Right forelimb (tissue), 1 donor: ENCODE results near the gene CAMSAP1.

Experiments used
- DNase-seq: peaks from one replicate; pipeline ENCODE4 v3.0.0-alpha.2; 2018

CAMSAP1 gene

DNA sequence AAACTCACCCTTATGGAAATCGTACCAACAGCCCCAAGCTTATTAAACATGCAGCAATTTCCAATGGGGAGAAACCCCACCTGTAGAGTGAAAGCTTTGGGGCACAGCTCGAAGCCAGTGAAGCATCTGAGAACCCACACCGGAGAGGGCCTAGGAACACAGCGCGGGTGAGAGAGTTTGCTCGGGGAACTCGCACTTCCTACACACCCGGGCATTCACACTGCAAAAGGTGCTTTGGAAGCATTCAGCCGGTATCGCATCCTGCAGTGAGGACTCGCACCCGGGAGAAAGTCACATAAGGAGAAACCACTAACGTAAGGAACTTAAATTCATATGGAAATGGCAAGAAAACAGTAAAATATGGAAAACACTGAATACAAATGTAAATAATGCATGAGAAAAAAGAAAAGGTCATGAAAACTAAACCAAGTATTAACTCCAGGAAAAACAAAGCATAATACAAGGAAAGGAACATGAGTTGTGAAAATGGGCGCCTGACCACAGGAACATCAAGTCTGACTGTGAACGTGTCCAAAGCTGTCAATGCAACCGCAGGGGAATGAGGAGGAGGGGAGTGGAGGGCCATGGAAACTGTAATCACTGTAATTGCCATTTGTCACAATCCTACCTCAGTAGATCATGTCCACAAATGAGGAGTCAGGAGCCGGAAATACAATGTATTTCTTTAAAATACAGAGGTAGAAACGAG, 28.7 kb downstream of the CAMSAP1 start:
- DNase-seq, result no peak

GRCh38 chr9:135877791-135878527, 29.4 kb downstream of the CAMSAP1 start:
- no peak for DNase-seq

DNA sequence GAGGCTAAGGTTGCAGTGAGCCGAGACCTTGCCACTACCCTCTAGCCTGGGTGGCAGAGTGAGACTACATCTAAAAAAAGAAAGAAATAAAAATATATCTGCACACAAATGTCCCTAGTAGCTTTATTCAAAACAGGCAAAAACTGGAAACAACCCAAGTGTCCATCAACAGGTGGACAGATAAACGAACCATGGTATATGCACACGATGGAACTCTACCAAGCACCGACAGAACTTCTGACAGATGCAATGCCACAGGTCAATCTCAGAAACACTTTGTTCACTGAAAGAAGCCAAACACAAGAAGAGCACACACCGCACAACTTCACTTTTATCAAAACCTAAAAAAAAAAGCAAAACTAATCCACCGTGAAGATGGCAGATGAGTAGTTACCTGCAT, 30.4 kb downstream of the CAMSAP1 start:
- DNase-seq, result no peak

GRCh38 chr9:135874859-135875258, 32.5 kb downstream of the CAMSAP1 start:
- DNase-seq, result no peak

GRCh38 chr9:135869909-135870308, 37.4 kb downstream of the CAMSAP1 start:
- no peak for DNase-seq

DNA sequence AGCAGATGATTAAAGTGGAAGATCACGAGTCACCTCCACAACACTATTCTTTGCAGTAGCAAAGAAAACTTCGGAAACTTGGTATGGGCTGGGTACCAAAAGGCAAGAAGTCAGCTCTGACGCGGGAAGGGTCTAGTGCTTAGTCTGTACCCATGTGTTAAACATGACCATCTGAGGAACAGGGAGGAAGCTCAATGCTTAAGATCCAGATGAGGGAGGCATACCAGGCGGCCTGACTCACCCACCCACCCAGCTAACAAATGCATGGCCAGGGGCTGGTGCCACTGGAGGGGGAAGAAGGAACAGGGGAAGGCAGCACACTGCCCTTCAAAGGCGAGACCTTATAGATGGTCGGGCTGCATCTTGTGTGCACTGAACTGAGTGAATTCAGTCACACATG, 41.8 kb downstream of the CAMSAP1 start:
- DNase-seq, result no peak

GRCh38 chr9:135864447-135865049, 42.8 kb downstream of the CAMSAP1 start:
- peak; percentile 77 for DNase-seq

DNA sequence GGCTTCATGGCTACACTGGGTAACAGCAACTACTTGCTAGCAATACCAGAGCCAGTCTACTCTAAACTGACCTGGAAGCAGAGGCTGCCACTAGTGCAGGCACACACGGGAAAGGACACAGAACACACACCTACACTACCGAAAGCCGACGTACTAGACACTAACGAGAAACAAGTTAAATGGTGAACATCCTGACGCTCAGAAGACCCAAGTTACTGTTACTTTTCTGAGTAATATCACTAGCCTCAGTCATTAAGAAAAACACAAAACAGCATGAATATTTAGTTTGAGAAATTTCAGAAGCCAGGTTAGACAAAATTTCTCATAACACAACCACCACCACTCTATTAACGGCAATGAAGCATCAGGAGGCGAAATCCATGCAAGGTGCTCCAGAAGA, 44.5 kb downstream of the CAMSAP1 start:
- no peak for DNase-seq

- no peak for DNase-seq
Observed at GRCh38 chr9:135858491-135859185, 48.7 kb downstream of the CAMSAP1 start.

DNA sequence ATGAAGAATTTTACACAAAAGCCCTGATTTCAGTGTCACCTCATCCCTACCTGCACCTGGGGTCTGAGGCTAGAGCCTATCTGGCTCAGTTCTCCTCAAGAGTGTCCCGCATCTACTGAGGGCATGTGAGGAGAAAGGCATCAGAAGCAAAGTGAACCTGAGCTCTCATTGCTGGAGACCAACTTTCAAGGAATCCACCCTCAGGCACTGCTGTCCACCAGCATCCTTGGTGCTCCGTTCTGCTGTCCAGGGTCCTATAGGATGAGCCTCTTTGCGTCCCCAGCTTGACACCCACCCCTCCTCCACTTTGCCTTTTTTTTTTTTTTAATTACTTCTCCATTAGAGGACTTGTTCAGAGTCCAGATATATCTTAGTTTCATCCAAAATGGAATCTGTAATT, 49.5 kb downstream of the CAMSAP1 start:
- DNase-seq, result no peak

DNA sequence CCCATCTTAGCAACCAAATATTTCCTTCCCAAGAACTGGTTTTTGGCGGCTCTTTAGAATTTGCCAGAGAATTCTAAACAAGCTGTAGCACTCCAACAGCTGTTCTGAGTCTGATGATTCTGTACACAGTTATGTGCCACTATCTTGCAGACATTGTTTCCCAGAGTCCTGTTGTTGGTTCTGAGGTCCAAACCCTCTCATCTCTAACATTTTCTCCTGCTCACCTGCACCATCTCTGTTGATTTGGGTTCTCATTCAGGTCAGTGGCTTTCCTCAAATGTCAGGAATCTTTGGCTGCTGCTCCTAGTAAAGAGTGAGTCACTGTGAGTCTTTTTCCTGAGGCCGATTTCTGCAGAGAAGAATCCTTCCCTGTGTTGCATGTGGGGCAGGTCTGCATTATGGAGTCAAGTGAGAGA, 50.0 kb downstream of the CAMSAP1 start:
- DNase-seq, result no peak

DNA sequence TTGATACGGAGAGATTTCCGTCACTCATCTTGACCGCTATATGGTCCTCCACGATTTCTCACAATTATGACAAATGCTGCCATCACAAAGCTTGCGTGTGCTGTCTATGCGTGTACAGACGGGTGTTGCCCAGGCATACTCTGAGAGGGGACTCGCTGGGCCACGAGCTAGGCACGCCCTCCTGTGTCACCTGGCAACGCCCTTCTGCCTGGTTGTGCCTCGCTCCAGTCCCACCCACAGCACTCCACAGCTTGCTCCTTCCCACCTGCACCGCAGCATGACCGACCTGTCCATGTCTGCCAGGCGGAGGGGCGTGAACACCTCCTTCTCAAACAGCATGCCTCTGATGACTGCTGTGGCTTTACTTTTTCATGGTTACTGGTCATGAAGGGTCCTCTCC, 55.6 kb downstream of the CAMSAP1 start:
- DNase-seq, result no peak

DNA sequence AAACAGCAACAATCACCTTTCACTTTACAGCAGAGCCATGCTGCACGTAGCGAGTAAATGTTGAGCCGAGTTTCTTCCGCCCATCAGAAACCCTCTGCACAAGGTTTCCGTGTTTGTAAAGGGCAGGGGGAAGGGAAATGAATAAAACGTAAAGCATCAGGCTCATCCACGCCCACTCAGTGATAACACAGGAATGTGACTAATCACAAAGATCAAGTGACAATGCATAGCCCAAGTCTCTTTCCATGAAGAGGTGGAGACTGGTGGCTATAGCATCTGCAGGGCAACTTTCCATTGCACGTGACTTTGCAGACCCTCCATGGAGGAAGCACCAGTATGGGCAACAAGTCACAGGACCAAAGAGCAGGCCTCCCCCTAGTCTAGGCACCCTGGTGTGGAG, 56.6 kb downstream of the CAMSAP1 start:
- DNase-seq, result no peak

DNA sequence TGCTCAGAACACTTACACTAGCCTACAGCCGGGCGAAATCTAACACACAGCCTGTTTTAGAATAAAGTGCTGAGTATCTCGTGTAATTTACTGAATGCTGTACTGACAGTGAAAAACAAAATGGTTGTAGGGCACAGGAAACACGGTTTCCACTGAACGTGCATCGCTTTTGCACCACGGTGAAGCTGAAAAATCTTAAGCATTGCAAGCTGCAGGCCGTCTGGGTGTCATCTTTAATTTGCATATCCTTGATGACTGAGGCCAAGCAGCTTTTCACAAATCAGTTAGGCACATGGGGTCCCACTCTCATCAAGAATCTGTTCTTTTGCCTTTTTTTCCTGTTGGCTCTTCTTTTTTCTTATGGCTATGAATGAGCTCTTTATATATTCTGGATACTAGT, 58.2 kb downstream of the CAMSAP1 start:
- no peak for DNase-seq

GRCh38 chr9:135848341-135849047, 58.9 kb downstream of the CAMSAP1 start:
- no peak for DNase-seq

- DNase-seq, result no peak
Observed at GRCh38 chr9:135847833-135848232, 59.5 kb downstream of the CAMSAP1 start.

GRCh38 chr9:135840539-135840938, 66.8 kb downstream of the CAMSAP1 start:
- DNase-seq, result no peak

DNA sequence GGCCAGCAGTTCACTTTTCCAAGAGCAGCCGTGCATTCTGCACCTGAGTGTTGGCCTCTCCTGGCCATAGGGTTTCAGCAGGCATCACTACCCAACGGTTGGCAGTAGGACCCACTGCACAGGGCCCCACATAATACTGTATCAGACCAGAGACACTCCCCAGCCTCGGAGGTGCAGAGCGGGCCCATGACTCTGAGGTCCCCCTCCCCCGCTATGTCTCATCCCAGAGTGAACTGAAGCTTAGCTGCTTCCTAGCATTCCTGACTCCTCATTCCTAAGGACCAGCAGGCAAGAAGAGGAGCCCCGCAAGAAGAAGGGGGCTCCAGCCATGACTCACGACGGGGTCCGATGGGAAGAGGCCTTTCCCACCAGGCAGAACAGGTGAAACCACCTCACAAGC, 67.2 kb downstream of the CAMSAP1 start:
- DNase-seq, result no peak

GRCh38 chr9:135839516-135839915, 67.8 kb downstream of the CAMSAP1 start:
- DNase-seq, result no peak

GRCh38 chr9:135835131-135835530, 72.2 kb downstream of the CAMSAP1 start:
- DNase-seq, result no peak

DNA sequence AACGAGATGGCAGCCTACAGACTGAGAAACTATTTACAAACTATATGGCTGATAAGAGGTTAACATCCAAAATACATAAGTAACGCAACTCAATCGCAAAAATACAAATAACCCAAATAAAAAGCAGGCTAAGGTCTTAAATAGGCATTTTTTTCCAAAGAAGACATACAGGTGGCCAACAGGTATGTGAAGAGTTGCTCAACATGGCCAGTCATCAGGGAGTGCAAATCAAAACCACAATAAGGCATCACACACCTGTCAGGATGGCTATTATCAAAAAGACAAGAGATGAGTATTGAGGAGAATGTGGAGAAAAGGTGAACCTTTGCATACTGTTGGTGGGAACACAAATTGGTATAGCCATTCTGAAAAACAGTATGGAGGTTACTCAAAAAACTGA, 73.5 kb downstream of the CAMSAP1 start:
- DNase-seq, result no peak

GRCh38 chr9:135830496-135830895, 76.8 kb downstream of the CAMSAP1 start:
- DNase-seq, result no peak

DNA sequence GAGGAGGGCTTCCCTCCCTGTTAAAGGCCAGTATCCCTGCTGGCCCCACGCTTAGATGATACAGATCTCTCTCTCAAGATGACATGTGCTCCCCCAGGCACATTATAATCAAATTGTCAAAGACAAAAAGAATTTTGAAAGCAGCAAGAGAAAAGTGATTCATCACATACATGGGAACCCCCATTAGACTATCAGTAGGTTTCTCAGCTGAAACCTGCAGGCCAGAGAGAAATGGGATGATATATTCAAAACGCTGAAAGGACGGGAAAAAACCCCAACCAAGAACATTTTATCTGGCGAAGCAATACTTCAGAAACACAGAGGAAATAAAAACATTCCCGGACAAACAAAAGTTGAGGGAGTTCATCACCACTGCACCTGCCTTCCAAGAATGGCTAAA, 78.7 kb downstream of the CAMSAP1 start:
- DNase-seq, result no peak
